IPS-15b (cell line): ENCODE measurements around the gene TCF3.

Experiments
- H3K27me3 ChIP-seq: one replicate; pipeline ENCODE4 v1.6.1; 2013; ENCODE audit warnings: low read length; ENCODE audit not compliant: control insufficient read depth, insufficient read depth
- H3K36me3 ChIP-seq: one replicate; pipeline ENCODE4 v1.6.1; 2013; ENCODE audit warnings: low read length; ENCODE audit not compliant: control insufficient read depth, insufficient read depth
- H3K4me1 ChIP-seq: one replicate; pipeline ENCODE4 v1.6.1; 2013; ENCODE audit warnings: mild to moderate bottlenecking, low read length; ENCODE audit not compliant: control insufficient read depth, insufficient read depth
- H3K4me3 ChIP-seq: one replicate; pipeline ENCODE4 v1.5.1; 2013; ENCODE audit warnings: low read depth, low read length
- H3K9ac ChIP-seq: one replicate; pipeline ENCODE4 v1.6.1; 2013; ENCODE audit warnings: low read depth, mild to moderate bottlenecking, low read length
- H3K9me3 ChIP-seq: one replicate; pipeline ENCODE4 v1.6.1; 2013; ENCODE audit warnings: mild to moderate bottlenecking, low read length; ENCODE audit not compliant: control insufficient read depth, insufficient read depth

The TCF3 gene

GRCh38 chr19:1567848-1568227 lies 84.6 kb downstream of the TCF3 start:
- Histone ChIP-seq H3K9ac (no peak overlapping the region), H3K27me3 (peaks cover 12% of the 10 kb centered on the region), H3K4me3 (no peak overlapping the region)

GRCh38 chr19:1567116-1567847 lies 85.1 kb downstream of the TCF3 start:
- Histone ChIP-seq H3K4me3 (peak overlapping the region; percentile 77), H3K9me3 (no peaks in the 10 kb centered on the region), H3K9ac (peak overlapping the region; percentile 37), H3K4me1 (no peaks in the 10 kb centered on the region), H3K36me3 (no peaks in the 10 kb centered on the region), H3K27me3 (peaks cover 12% of the 10 kb centered on the region)

More at GRCh38 chr19:1567848-1568227, 84.6 kb downstream of the TCF3 start:
- Histone ChIP-seq H3K9me3 (no peaks in the 10 kb centered on the region), H3K36me3 (no peaks in the 10 kb centered on the region), H3K4me1 (no peaks in the 10 kb centered on the region)

GRCh38 chr19:1566392-1567115 lies 85.9 kb downstream of the TCF3 start:
- H3K9me3 ChIP-seq = no peaks in the 10 kb centered on the region
- no peaks in the 10 kb centered on the region for H3K36me3 ChIP-seq
- H3K4me1 ChIP-seq = no peaks in the 10 kb centered on the region
- H3K9ac ChIP-seq = peak overlapping the region; percentile 81
- peaks cover 12% of the 10 kb centered on the region for H3K27me3 ChIP-seq
- peak overlapping the region; percentile 77 for H3K4me3 ChIP-seq

- Histone ChIP-seq H3K9me3 (no peaks in the 10 kb centered on the region), H3K4me3 (no peak overlapping the region), H3K9ac (peak overlapping the region; percentile 24), H3K27me3 (no peaks in the 10 kb centered on the region), H3K36me3 (no peaks in the 10 kb centered on the region), H3K4me1 (no peaks in the 10 kb centered on the region)
These were observed 89.2 kb downstream of the TCF3 start for GRCh38 chr19:1563251-1563650.

GRCh38 chr19:1561236-1561842 lies 91.1 kb downstream of the TCF3 start:
- H3K36me3 ChIP-seq = peaks cover 6% of the 10 kb centered on the region
- H3K9me3 ChIP-seq = no peaks in the 10 kb centered on the region
- H3K9ac ChIP-seq = no peak overlapping the region
- no peaks in the 10 kb centered on the region for H3K4me1 ChIP-seq
- no peak overlapping the region for H3K4me3 ChIP-seq
- H3K27me3 ChIP-seq = no peaks in the 10 kb centered on the region

GRCh38 chr19:1560286-1560882 lies 92.0 kb downstream of the TCF3 start:
- H3K9ac ChIP-seq = no peak overlapping the region
- no peak overlapping the region for H3K4me3 ChIP-seq
- no peaks in the 10 kb centered on the region for H3K27me3 ChIP-seq
- H3K4me1 ChIP-seq = no peaks in the 10 kb centered on the region
- H3K9me3 ChIP-seq = no peaks in the 10 kb centered on the region
- H3K36me3 ChIP-seq = peaks cover 10% of the 10 kb centered on the region
